ENCODE data around the gene STIP1. TPM values are rescaled to one million over a fixed set of nuclear protein-coding genes. Genes with fewer than 3 reads are reported as not detected.

Gene STIP1
- total RNA-seq, 2 donors from 2014 or later = 230 to 257 TPM

GRCh38 chr11:64210301-64211020 is 24.5 kb downstream of the STIP1 start:
- Mint-ChIP-seq H3K4me1 (no peaks in the 10 kb centered on the region), H3K27me3 (ENCODE audit: insufficient read depth) (no peaks in the 10 kb centered on the region), H3K27ac (no peak overlapping the region), H3K36me3 (ENCODE audit: low read depth) (peaks cover 32% of the 10 kb centered on the region), H3K4me3 (no peak overlapping the region), H3K9me3 (no peaks in the 10 kb centered on the region)
- no peak for DNase-seq
- no peak overlapping the region for H3K4me3 ChIP-seq (ENCODE audit: low read length)
- peaks cover 28% of the 10 kb centered on the region for H3K36me3 ChIP-seq (ENCODE audit: control insufficient read depth, insufficient read depth, low read length)
- H3K27ac ChIP-seq (ENCODE audit: low read depth, low read length) = no peak overlapping the region
- no peaks in the 10 kb centered on the region for H3K27me3 ChIP-seq (ENCODE audit: control insufficient read depth, insufficient read depth, low read length, poor library complexity, severe bottlenecking)
- WGBS, 2 experiments (ENCODE audit: insufficient coverage in 1 of 2, insufficient read length in 1 of 2) = 95 to 97% methylated on average over 15 to 24 of the region's 24 CpGs
- TF ChIP-seq CTCF (conservative IDR thresholded peaks at IDR 0.05) = no peak
- no peak overlapping the region for H3K9ac ChIP-seq (ENCODE audit: extremely low read depth, low read length, poor library complexity, severe bottlenecking)
- H3K9me3 ChIP-seq (ENCODE audit: control insufficient read depth, low read length) = no peaks in the 10 kb centered on the region
- H3K4me1 ChIP-seq (ENCODE audit: control insufficient read depth, insufficient read depth, low read length) = no peaks in the 10 kb centered on the region

GRCh38 chr11:64211181-64211872 is 25.4 kb downstream of the STIP1 start:
- DNase-seq = no peak
- no peaks in the 10 kb centered on the region for H3K27me3 Mint-ChIP-seq (ENCODE audit: insufficient read depth)
- Histone ChIP-seq H3K27me3 (ENCODE audit: control insufficient read depth, insufficient read depth, low read length, poor library complexity, severe bottlenecking) (no peaks in the 10 kb centered on the region), H3K27ac (ENCODE audit: low read depth, low read length) (no peak overlapping the region), H3K9ac (ENCODE audit: extremely low read depth, low read length, poor library complexity, severe bottlenecking) (no peak overlapping the region), H3K4me1 (ENCODE audit: control insufficient read depth, insufficient read depth, low read length) (no peaks in the 10 kb centered on the region), H3K9me3 (ENCODE audit: control insufficient read depth, low read length) (no peaks in the 10 kb centered on the region), H3K36me3 (ENCODE audit: control insufficient read depth, insufficient read depth, low read length) (peaks cover 20% of the 10 kb centered on the region), H3K4me3 (ENCODE audit: low read length) (no peak overlapping the region)
- H3K4me1 Mint-ChIP-seq = no peaks in the 10 kb centered on the region
- H3K4me3 Mint-ChIP-seq = no peak overlapping the region
- no peaks in the 10 kb centered on the region for H3K9me3 Mint-ChIP-seq
- H3K36me3 Mint-ChIP-seq (ENCODE audit: low read depth) = peaks cover 27% of the 10 kb centered on the region
- TF ChIP-seq CTCF (conservative IDR thresholded peaks at IDR 0.05) = no peak
- no peak overlapping the region for H3K27ac Mint-ChIP-seq
- 93 to 98% methylated on average over 11 to 30 of the region's 30 CpGs for WGBS, 2 experiments (ENCODE audit: insufficient coverage in 1 of 2, insufficient read length in 1 of 2)

- Mint-ChIP-seq H3K4me3 (no peak overlapping the region), H3K4me1 (no peaks in the 10 kb centered on the region), H3K9me3 (no peaks in the 10 kb centered on the region), H3K27me3 (ENCODE audit: insufficient read depth) (no peaks in the 10 kb centered on the region), H3K36me3 (ENCODE audit: low read depth) (peaks cover 31% of the 10 kb centered on the region), H3K27ac (no peak overlapping the region)
- Histone ChIP-seq H3K36me3 (ENCODE audit: control insufficient read depth, insufficient read depth, low read length) (peaks cover 16% of the 10 kb centered on the region), H3K4me1 (ENCODE audit: control insufficient read depth, insufficient read depth, low read length) (no peaks in the 10 kb centered on the region), H3K9me3 (ENCODE audit: control insufficient read depth, low read length) (no peaks in the 10 kb centered on the region), H3K4me3 (ENCODE audit: low read length) (no peak overlapping the region), H3K9ac (ENCODE audit: extremely low read depth, low read length, poor library complexity, severe bottlenecking) (no peak overlapping the region), H3K27me3 (ENCODE audit: control insufficient read depth, insufficient read depth, low read length, poor library complexity, severe bottlenecking) (no peaks in the 10 kb centered on the region), H3K27ac (ENCODE audit: low read depth, low read length) (no peak overlapping the region)
- TF ChIP-seq CTCF (conservative IDR thresholded peaks at IDR 0.05) = peak; percentile 46
- 94 to 95% methylated on average over 6 of the region's 6 CpGs for WGBS, 2 experiments (ENCODE audit: insufficient coverage in 1 of 2, insufficient read length in 1 of 2)
- no peak for DNase-seq
These were observed 30.9 kb downstream of the STIP1 start for GRCh38 chr11:64216879-64217278.

All from endodermal cell (in vitro differentiated cells).